Stimulated activated naive CD4-positive, alpha-beta T cell (primary cell): ENCODE measurements around the gene VEGFB.

ENCODE experiments used
- DNase-seq, 6 experiments: peaks; one replicate each; lab custom pipeline; 2025; lab: John Stamatoyannopoulos, UW

Gene VEGFB

GRCh38 chr11:64233913-64234586 lies at the start of gene VEGFB:
Gene VEGFB (plus strand): TSS chr11:64234584. CDS start chr11:64234834, 250 bp downstream.
- DNase-seq: peak; percentile 12 to 73 (median 61)

GRCh38 chr11:64185175-64185692 lies 49.1 kb upstream of the VEGFB start:
- peak in 1 of 6 experiments; percentile 66 for DNase-seq

GRCh38 chr11:64185693-64186491 lies 48.5 kb upstream of the VEGFB start, which contains the start of gene STIP1:
Gene STIP1 (plus strand): TSS chr11:64186171. CDS start chr11:64186262, 91 bp downstream.
- DNase-seq: peak; percentile 97 to 100 (median 99)

- DNase-seq: peak in 4 of 6 experiments; percentile 26 to 47 (median 44)
These were observed 47.8 kb upstream of the VEGFB start for GRCh38 chr11:64186492-64187165.

- DNase-seq: no peak
These were observed 42.0 kb upstream of the VEGFB start for GRCh38 chr11:64192434-64192833.

GRCh38 chr11:64196626-64197025 lies 37.8 kb upstream of the VEGFB start:
- no peak for DNase-seq

GRCh38 chr11:64198511-64198910 lies 35.9 kb upstream of the VEGFB start:
- no peak for DNase-seq

- DNase-seq: no peak
These were observed 32.8 kb upstream of the VEGFB start for GRCh38 chr11:64201543-64201942.

- no peak for DNase-seq
These were observed 31.4 kb upstream of the VEGFB start for GRCh38 chr11:64202992-64203391.

GRCh38 chr11:64203421-64204079 lies 30.8 kb upstream of the VEGFB start:
- DNase-seq: no peak

GRCh38 chr11:64204080-64204440 lies 30.3 kb upstream of the VEGFB start:
- no peak for DNase-seq

GRCh38 chr11:64204464-64204989 lies 29.9 kb upstream of the VEGFB start:
- DNase-seq: peak; percentile 73 to 83 (median 82)

- DNase-seq: peak; percentile 38 to 73 (median 68)
These were observed 27.7 kb upstream of the VEGFB start, which contains the start of gene FERMT3 for GRCh38 chr11:64206457-64207255. Gene FERMT3 (plus strand): TSS chr11:64206721. CDS start chr11:64207365, 644 bp downstream.

GRCh38 chr11:64207256-64208085 lies 26.9 kb upstream of the VEGFB start:
- DNase-seq: peak; percentile 48 to 70 (median 59)

GRCh38 chr11:64208086-64208795 lies 26.1 kb upstream of the VEGFB start:
- no peak for DNase-seq

- DNase-seq: no peak
These were observed 25.4 kb upstream of the VEGFB start for GRCh38 chr11:64208796-64209562.

GRCh38 chr11:64209563-64209843 lies 24.9 kb upstream of the VEGFB start:
- DNase-seq: no peak

- no peak for DNase-seq
These were observed 23.9 kb upstream of the VEGFB start for GRCh38 chr11:64210301-64211020.
